ENCODE measurements around the gene SPTB.

DNA sequence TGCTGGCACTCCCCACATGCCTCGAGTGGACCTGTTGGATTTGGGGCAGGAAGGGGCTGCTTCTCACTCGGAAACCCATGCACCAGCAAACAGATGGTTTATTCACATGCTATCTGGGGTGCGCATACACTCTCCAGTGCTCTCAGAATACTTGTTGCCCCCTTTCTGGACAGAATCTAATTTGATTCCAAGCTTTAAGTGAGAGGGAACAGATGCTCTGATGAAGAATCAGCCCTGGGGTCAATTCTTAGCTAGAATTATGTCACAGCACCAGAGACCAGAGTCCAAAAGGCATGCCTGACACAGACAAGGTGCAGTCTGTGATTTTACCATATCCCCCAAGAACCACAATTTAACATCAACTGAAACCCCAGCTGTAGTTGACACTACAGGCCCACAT lies 83.8 kb downstream of the SPTB start:
- TF ChIP-seq, protein P1, sequence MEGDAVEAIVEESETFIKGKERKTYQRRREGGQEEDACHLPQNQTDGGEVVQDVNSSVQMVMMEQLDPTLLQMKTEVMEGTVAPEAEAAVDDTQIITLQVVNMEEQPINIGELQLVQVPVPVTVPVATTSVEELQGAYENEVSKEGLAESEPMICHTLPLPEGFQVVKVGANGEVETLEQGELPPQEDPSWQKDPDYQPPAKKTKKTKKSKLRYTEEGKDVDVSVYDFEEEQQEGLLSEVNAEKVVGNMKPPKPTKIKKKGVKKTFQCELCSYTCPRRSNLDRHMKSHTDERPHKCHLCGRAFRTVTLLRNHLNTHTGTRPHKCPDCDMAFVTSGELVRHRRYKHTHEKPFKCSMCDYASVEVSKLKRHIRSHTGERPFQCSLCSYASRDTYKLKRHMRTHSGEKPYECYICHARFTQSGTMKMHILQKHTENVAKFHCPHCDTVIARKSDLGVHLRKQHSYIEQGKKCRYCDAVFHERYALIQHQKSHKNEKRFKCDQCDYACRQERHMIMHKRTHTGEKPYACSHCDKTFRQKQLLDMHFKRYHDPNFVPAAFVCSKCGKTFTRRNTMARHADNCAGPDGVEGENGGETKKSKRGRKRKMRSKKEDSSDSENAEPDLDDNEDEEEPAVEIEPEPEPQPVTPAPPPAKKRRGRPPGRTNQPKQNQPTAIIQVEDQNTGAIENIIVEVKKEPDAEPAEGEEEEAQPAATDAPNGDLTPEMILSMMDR (IDR thresholded peaks at IDR 0.05), result no peak
- no peak for TF ChIP-seq POLR2A (IDR thresholded peaks at IDR 0.05)

Measured in esophagus squamous epithelium (tissue), 4 donors.